Measurements from ENCODE around the gene ADGRA3.
"Not testable (repeated sequence)": the region's sequence is repeated elsewhere in the genome, so short reads cannot be mapped to it uniquely, and the experiment has no call there.

The ADGRA3 gene

DNA sequence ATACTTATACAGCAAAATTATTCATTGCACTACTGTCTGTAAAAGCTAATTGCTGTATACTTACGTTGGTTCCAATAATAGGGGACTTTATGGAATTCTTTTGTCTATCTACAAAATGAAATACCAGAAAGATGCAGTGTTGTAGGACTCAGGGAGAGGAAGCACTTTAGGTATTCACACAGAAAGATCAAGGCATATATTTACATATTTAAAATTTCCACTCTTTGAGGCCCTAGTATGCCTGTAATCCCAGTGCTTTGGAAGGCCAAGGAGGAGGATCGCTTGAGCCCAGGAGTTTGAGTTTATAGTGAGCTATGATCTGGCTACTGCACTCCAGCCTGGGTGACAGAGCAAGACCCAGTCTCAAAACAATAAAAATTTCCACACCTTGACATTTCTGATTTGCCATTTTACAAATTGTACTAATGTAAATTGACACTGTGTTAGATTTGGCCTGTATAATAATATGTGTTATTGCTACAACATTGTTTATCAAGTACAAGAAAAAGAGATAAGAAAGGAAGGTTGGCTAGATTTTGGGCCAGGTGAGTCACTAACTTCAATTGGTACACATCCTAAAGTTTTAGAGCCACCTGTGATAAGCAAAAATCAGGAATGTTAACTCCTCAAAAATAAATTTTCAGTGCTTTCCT lies 35.1 kb downstream of the ADGRA3 start:
- no peak for DNase-seq

GRCh38 chr4:22478426-22478825 lies 37.4 kb downstream of the ADGRA3 start:
- DNase-seq = no peak

DNA sequence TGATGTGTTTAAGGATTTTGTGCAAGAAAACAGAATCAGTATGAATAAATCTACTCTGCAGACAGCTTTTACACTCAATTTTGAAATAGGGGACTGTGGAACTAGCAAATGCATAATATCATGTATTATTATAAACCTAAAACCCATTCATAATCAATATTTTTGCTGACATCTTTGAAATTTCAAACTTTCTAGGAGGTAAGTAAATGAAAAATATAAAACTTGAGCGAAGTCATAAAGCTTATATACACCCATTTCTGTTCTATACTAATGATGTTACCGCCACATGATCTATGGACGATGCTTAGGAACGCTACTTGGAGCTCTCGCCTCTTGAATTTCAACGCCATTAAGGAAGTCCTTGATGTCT lies 38.1 kb downstream of the ADGRA3 start:
- DNase-seq = no peak

DNA sequence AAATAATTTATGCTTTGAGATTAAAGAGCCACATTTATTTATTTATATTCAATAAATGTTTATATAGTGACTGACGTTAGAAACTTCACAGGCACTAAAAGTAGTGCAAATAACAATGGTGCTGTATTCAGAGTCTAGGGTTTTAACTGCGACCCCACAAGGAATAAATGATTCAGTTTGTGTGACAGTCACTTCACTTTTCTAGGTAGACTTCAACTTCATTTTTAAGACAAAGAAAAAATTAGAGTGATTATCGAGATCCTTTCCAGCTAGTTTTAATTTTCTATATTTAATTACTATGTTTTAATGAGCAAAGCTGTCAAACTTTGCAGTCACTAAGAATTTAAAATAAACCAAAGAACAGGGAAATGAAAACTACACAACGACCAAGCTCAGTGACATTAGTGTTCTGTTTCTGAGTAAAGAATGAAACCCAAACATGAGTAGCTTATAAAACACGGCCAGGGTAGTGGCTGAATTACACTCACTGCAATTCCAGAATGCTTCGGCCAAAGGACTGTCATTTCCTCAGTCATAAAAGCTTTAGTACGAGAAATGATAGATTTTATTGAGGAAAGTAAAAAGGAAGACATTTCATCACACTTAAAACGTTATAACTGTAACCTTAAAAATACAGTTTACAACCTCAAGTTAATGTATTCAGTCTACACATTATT lies 38.6 kb downstream of the ADGRA3 start:
- no peak for DNase-seq

DNA sequence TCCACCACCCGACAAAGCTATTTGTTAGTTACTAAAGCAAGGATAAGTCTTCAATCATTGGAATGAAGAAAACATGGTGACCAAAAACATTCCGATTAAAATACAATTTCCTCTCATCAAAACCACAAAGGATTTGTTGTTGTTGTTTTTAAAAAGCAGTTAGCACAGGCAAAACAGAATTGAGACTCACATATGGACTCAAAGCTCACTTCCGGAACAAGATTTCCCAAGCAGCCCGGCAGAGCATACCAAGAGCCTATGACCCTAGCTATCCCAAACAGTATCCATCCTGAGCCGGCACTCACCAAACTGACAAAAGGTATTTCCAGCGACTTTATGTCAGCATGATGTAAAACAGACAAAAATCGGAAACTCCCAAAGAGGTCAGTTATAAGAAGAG lies 39.9 kb downstream of the ADGRA3 start:
- DNase-seq = no peak

GRCh38 chr4:22475311-22475646 lies 40.6 kb downstream of the ADGRA3 start:
- not testable (repeated sequence) for DNase-seq

GRCh38 chr4:22474636-22475310 lies 41.1 kb downstream of the ADGRA3 start:
- no peak for DNase-seq

- no peak for DNase-seq
These were observed 42.6 kb downstream of the ADGRA3 start for GRCh38 chr4:22473268-22473667.

DNA sequence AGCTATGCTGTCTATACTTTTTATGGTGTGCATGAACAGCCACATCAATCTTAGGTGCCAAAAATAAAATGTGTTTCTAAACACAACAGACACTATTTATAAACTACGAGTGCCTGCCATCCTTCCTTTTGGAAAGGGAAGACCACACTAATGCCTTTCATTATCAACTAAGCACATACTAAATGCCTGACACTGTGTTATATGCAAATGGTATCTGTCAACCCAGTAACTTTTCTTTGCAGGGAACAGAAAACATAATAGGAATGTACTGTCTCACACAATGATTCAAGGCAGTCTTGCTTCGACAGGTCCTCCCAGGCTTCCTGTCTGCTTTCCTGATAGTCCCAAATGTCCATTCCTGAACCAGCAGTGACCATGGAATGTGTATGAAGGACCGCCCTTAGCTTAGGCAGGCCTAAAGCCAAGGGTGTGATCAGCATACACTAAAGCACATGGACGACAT lies 43.8 kb downstream of the ADGRA3 start:
- DNase-seq = no peak

GRCh38 chr4:22471419-22471818 lies 44.4 kb downstream of the ADGRA3 start:
- no peak for DNase-seq

GRCh38 chr4:22466581-22466980 lies 49.3 kb downstream of the ADGRA3 start:
- DNase-seq = no peak

GRCh38 chr4:22465996-22466395 lies 49.9 kb downstream of the ADGRA3 start:
- DNase-seq = no peak

GRCh38 chr4:22465349-22465748 lies 50.5 kb downstream of the ADGRA3 start:
- DNase-seq = no peak

DNA sequence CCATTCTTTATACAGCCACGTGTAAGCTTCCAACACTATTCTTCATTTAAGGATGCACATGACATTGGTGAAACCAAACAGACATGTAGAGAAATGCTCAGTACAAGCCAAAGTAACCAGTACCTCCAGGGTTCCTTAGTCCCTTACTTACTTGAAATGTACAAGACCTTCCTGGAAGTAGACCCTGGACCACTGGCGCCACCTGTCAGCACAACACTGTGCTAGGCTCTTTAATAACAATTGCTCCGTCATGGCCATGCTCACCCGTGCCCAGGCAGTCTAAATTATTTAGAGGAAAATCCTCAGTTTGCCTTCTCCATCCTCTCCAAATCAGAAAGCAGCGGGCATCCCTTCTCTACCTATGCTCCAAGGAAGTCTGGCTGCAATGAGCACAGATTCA lies 52.7 kb downstream of the ADGRA3 start:
- no peak for DNase-seq

DNA sequence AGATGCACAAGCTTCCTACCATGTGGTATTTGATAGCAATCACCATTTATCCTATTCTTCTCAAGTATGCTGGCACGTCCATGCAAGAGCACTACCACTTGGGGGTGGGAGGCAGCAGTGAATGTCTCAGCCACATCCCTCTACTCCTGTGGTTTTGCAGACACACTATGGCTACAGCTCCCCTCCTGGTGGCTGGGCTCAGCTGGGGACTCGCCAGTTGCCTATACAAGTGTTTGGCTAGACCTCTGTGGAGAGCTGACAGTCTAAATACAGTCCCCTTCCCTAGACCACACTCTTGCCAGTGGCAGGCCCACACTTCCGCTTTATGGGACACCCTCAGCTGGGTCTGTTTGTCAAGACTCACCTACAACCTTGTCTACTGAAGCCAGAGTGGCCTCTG lies 53.2 kb downstream of the ADGRA3 start:
- peak; percentile 30 to 46 for DNase-seq

GRCh38 chr4:22460266-22460665 lies 55.6 kb downstream of the ADGRA3 start:
- no peak for DNase-seq

GRCh38 chr4:22458098-22458497 lies 57.8 kb downstream of the ADGRA3 start:
- no peak for DNase-seq

DNA sequence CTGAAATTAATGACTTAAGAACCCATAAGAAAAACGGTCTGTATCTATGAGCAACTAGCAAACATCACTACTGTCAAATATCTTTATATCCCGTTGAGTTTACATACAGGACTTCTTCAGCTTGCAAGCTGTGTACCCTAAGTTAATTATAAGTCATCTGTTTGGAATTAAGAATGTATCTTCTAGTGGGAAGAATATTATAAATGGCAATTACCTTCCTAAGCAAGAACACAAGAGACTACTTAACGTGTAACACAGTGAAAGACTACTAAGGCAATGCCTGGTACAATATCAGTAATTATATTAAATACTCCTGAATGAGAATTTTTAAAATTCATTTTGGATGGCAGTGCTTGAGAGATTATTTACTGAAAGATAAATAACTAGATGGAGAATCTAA lies 58.5 kb downstream of the ADGRA3 start:
- DNase-seq = no peak

DNA sequence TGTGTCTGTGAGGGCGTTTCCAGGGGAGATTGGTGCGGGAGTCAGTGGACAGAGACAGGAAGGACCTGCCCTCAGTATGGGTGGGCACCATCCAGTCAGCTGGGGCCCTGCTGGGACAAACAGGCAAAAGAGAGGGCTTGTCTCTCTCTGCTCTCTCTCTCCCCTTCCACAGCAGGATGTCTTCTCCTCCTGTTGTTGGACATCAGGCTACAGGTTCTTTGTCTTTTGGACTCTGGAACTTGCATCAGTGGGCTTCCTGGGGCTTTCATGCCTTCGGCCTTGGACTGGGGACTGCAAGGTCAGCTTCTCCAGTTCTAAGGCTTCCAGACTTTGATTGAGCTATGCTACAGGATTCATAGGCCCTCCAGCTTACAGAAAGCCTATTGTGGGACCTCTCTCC lies 59.6 kb downstream of the ADGRA3 start:
- no peak for DNase-seq

DNA sequence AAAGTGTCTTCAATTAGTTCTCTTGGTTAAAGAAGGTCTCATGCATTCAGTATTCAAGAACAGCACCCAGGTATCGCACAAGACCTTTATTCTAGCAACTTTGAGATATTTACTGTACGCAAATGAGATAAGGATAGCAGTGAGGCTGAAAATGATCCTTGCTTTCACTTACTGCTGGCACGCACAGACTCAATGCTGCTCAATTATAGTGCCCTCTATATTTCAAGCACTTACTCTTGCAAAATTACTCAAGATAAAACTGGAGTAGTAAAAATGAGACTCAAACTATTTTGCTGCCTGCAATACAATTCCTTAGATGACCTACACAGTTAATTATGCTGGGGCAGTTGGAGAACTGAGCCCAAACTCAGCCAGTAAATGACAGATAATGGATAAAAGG lies 60.9 kb downstream of the ADGRA3 start:
- DNase-seq = no peak

DNA sequence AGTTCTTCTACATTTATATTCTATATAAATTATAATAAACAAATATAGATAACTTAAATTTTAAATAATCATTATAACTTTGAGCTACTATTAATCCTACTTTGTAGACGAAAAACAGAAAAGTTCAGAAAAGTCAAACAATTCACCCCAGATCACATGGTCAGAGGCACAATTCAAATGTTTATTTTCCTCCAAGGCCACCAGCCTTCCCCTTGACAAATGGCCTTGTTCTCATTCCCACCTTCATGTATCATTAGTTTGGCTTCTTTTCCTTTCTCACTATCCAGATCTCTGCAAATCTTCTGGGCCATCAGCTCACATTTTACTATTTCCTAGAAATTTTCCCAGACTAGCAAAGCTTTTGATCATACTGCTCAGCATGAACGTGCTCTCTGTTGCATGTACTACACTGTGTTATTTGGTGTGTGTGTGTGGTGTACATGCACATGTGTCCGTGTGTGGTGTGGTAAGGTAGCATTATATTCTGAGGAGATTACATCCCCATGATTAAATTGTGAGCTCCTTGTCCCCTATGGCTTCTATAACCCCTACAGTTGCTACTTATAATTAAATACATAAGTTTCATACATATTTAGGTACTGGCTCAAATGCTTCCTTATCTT lies 61.5 kb downstream of the ADGRA3 start:
- no peak for DNase-seq

GRCh38 chr4:22444813-22445212 lies 71.1 kb downstream of the ADGRA3 start:
- DNase-seq = no peak

GRCh38 chr4:22442956-22443355 lies 72.9 kb downstream of the ADGRA3 start:
- no peak for DNase-seq

GRCh38 chr4:22440999-22441398 lies 74.9 kb downstream of the ADGRA3 start:
- no peak for DNase-seq
